Gastroesophageal sphincter (tissue), 4 donors: ENCODE data around the gene EHBP1L1. TPM values are rescaled to one million over a fixed set of nuclear protein-coding genes. Genes with fewer than 3 reads are reported as not detected.

Source experiments
- ATAC-seq: fragments of 150-250 bp; one replicate; pipeline ENCODE4 v1.9.1; 2016; ENCODE audit warnings: mild to moderate bottlenecking, moderate library complexity
- H3K27ac ChIP-seq, 4 donors: fragments of 200-600 bp; sonication (generic) in 3 of 4; 1 replicate in 3 of 4; 2 replicates in 1 of 4; pipeline ENCODE4 v1.5.1; 2016 to 2019
- H3K27me3 ChIP-seq: fragments of 200-600 bp; sonication (generic); one replicate; pipeline ENCODE4 v1.5.1; 2019
- H3K36me3 ChIP-seq, 2 donors: fragments of 200-600 bp; sonication (generic); one replicate each; pipeline ENCODE4 v1.5.1; 2019; ENCODE audit warnings: control low read depth in 1 of 2
- H3K4me1 ChIP-seq, 3 donors: fragments of 200-600 bp; sonication (generic); 1 replicate in 2 of 3; 2 replicates in 1 of 3; pipeline ENCODE4 v1.5.1; 2016 to 2019; ENCODE audit warnings: control low read depth in 2 of 3
- H3K4me3 ChIP-seq, 2 donors: fragments of 200-600 bp; sonication (generic); one replicate each; pipeline ENCODE4 v1.5.1; 2019; ENCODE audit warnings: mild to moderate bottlenecking in 1 of 2, moderate library complexity in 1 of 2
- H3K9me3 ChIP-seq, 3 donors: fragments of 200-600 bp; sonication (generic); one replicate each; pipeline ENCODE4 v1.5.1; 2017 to 2019; ENCODE audit warnings: control low read depth in 2 of 3
- CTCF ChIP-seq, 4 experiments: fragments of 200-600 bp in 2 of 4; fragments of 450-650 bp in 2 of 4; sonication (generic) in 1 of 4; IDR thresholded peaks; one replicate each; pipeline ENCODE4 v1.5.1; 2017 to 2019; ENCODE audit warnings: antibody characterized with exemption in 4 of 4, mild to moderate bottlenecking in 2 of 4, moderate library complexity in 2 of 4
- EP300 ChIP-seq: sonication (generic); formaldehyde crosslinking; IDR thresholded peaks from one replicate; pipeline ENCODE4 v1.6.1; 2017; ENCODE audit warnings: antibody characterized with exemption, mild to moderate bottlenecking
- POLR2A ChIP-seq, 2 donors: fragments of 450-650 bp; IDR thresholded peaks; one replicate each; pipeline ENCODE4 v1.6.1; 2017; ENCODE audit warnings: antibody characterized with exemption in 2 of 2, mild to moderate bottlenecking in 2 of 2, moderate library complexity in 1 of 2
- POLR2AphosphoS5 ChIP-seq: sonication (generic); formaldehyde crosslinking; IDR thresholded peaks from one replicate; pipeline ENCODE4 v1.6.1; 2017; ENCODE audit warnings: antibody characterized with exemption
- WGBS, 2 donors: methylation state at CpG; one replicate each; pipeline ENCODE4 v1.1.5; 2018; ENCODE audit warnings: low coverage in 1 of 2; 5-methylcytosine and 5-hydroxymethylcytosine counted together
- total RNA-seq, 4 donors: library from RNA; depleted of rRNA; stranded (reverse); fragments of >200 nt; gene quantifications; one replicate each; pipeline ENCODE4 v1.1.0, GENCODE V29; 2016

EHBP1L1 gene
- total RNA-seq, 4 donors from 2014 or later = 172 to 329 (median 202) TPM

- Histone ChIP-seq H3K27me3 (no peaks in the 10 kb centered on the region), H3K27ac (peak overlapping the region in 2 of 4 donors; percentile 7 to 34), H3K4me3 (no peak overlapping the region), H3K4me1 (peaks cover 0 to 45% (median 25%) of the 10 kb centered on the region in 3 donors), H3K36me3 (peaks cover 0 to 68% of the 10 kb centered on the region in 2 donors), H3K9me3 (no peaks in the 10 kb centered on the region)
- 65 to 67% methylated on average over 2 to 7 of the region's 18 CpGs for WGBS, 2 donors
- TF ChIP-seq POLR2AphosphoS5 (no peak), EP300 (no peak), CTCF (IDR thresholded peaks at IDR 0.05) (no peak), POLR2A (IDR thresholded peaks at IDR 0.05) (no peak)
- ATAC-seq = no peak
Measured at GRCh38 chr11:65537620-65538231, 38.1 kb upstream of the EHBP1L1 start.

- ATAC-seq = no peak
- TF ChIP-seq CTCF (IDR thresholded peaks at IDR 0.05) (no peak), EP300 (no peak), POLR2AphosphoS5 (no peak), POLR2A (IDR thresholded peaks at IDR 0.05) (no peak)
- Histone ChIP-seq H3K36me3 (peaks cover 0 to 68% of the 10 kb centered on the region in 2 donors), H3K9me3 (no peaks in the 10 kb centered on the region), H3K4me1 (peaks cover 0 to 45% (median 25%) of the 10 kb centered on the region in 3 donors), H3K27ac (peak overlapping the region in 2 of 4 donors; percentile 7 to 88), H3K4me3 (no peak overlapping the region), H3K27me3 (no peaks in the 10 kb centered on the region)
- WGBS, 2 donors = 100% methylated on average over 1 to 2 of the region's 43 CpGs
Measured at GRCh38 chr11:65538232-65538914, 37.5 kb upstream of the EHBP1L1 start.

- ATAC-seq = no peak
- WGBS, 2 donors = 71% methylated on average over 4 of the region's 92 CpGs; no CpG with 5 or more reads in 1 of the 2 donors
- peak overlapping the region in 3 of 4 donors; percentile 88 to 97 (median 91) for H3K27ac ChIP-seq
- no peak for TF ChIP-seq CTCF (IDR thresholded peaks at IDR 0.05)
- no peak for TF ChIP-seq POLR2A (IDR thresholded peaks at IDR 0.05)
- no peak for TF ChIP-seq EP300
- TF ChIP-seq POLR2AphosphoS5 = no peak
- no peaks in the 10 kb centered on the region for H3K27me3 ChIP-seq
- peak overlapping the region in 1 of 2 donors; percentile 57 for H3K4me3 ChIP-seq
- H3K4me1 ChIP-seq = peaks cover 0 to 45% (median 25%) of the 10 kb centered on the region in 3 donors
- H3K36me3 ChIP-seq = peaks cover 0 to 68% of the 10 kb centered on the region in 2 donors
- no peaks in the 10 kb centered on the region for H3K9me3 ChIP-seq
Measured at GRCh38 chr11:65538915-65539743, 36.7 kb upstream of the EHBP1L1 start.

GRCh38 chr11:65539744-65540289, 36.0 kb upstream of the EHBP1L1 start:
- TF ChIP-seq POLR2AphosphoS5 (no peak), EP300 (no peak), CTCF (IDR thresholded peaks at IDR 0.05) (peak in 1 of 4 experiments; percentile 83), POLR2A (IDR thresholded peaks at IDR 0.05) (no peak)
- H3K4me3 ChIP-seq = peak overlapping the region; percentile 20 to 57
- peaks cover 0 to 68% of the 10 kb centered on the region in 2 donors for H3K36me3 ChIP-seq
- H3K4me1 ChIP-seq = peaks cover 0 to 45% (median 25%) of the 10 kb centered on the region in 3 donors
- no peaks in the 10 kb centered on the region for H3K9me3 ChIP-seq
- no CpG with 5 or more reads among the region's 60 CpGs for WGBS, 2 donors
- ATAC-seq = no peak
- no peaks in the 10 kb centered on the region for H3K27me3 ChIP-seq
- H3K27ac ChIP-seq = peak overlapping the region; percentile 39 to 97 (median 90)
